ENCODE data around the gene ATM. TPM values are rescaled to one million over a fixed set of nuclear protein-coding genes. Genes with fewer than 3 reads are reported as not detected.

ATM gene
- total RNA-seq, 1 donor from 2014 or later, result 51.2 TPM

DNA sequence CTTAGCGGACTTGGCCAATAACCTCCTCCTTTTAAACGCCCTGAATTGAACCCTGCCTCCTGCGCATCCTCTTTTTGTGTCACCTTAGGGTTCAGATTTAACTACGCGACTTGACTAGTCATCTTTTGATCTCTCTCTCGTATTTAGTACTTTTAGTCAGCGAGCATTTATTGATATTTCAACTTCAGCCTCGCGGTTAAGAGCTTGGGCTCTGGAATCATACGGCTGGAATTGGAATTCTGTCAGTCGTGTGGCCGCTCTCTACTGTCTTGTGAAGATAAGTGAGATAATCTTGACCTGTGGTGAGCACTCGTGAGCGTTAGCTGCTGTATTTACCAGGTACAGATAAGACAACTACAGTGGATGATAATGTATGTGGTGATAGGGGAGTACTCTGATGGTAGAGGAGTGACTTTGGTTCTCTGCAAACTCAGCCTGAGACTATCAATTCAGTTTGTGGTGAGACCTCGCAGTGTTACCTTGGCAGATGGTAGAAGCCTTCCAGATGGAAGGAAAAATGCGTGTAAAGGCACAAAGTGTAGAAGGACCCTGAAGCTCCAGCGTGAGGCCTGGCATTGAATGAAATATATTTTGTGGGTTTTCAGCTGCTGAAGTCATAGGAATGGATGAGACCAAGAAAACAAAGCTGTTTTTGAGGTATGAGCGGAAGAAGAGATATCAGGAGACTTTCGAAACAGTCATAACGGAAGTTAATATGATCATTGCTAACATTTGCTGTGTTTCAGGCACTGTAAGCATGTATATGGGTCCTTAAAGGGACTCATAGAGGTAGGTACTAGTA is 682 bp downstream of the ATM start:
- no peaks in the 10 kb centered on the region for H3K27me3 ChIP-seq (ENCODE audit: insufficient read depth, low read length)
- peak; percentile 48 for DNase-seq (ENCODE audit: low read depth)
- no peaks in the 10 kb centered on the region for H3K27me3 Mint-ChIP-seq (ENCODE audit: low read depth, unreplicated experiment)
- H3K4me2 ChIP-seq (ENCODE audit: low read length), result peak overlapping the region; percentile 95
- peaks cover 5% of the 10 kb centered on the region for H3K36me3 ChIP-seq (ENCODE audit: insufficient read depth, low read length)
- H3K4me1 Mint-ChIP-seq (ENCODE audit: low read depth, unreplicated experiment), result peaks cover 19% of the 10 kb centered on the region
- peak; percentile 32 for FAIRE-seq
- peaks cover 4% of the 10 kb centered on the region for H4K20me1 ChIP-seq (ENCODE audit: insufficient read depth, low read length)
- H3K9me3 Mint-ChIP-seq (ENCODE audit: unreplicated experiment), result no peaks in the 10 kb centered on the region
- H3K9ac ChIP-seq (ENCODE audit: low read length), result peak overlapping the region; percentile 95
- no peak overlapping the region for H3K27ac Mint-ChIP-seq (ENCODE audit: unreplicated experiment)
- peak overlapping the region; percentile 94 for H3K27ac ChIP-seq (ENCODE audit: low read depth, low read length)
- peaks cover 74% of the 10 kb centered on the region for H3K79me2 ChIP-seq (ENCODE audit: insufficient read depth, low read length)
- H3K36me3 Mint-ChIP-seq (ENCODE audit: low read depth, unreplicated experiment), result peaks cover 3% of the 10 kb centered on the region
- H3K4me3 Mint-ChIP-seq (ENCODE audit: unreplicated experiment), result no peak overlapping the region
- H3K9me3 ChIP-seq (ENCODE audit: insufficient read depth, low read depth, low read length), result no peaks in the 10 kb centered on the region
- H3K4me3 ChIP-seq (ENCODE audit: insufficient read depth, low read depth, low read length), result peak overlapping the region; percentile 95
- TF ChIP-seq, protein P1, sequence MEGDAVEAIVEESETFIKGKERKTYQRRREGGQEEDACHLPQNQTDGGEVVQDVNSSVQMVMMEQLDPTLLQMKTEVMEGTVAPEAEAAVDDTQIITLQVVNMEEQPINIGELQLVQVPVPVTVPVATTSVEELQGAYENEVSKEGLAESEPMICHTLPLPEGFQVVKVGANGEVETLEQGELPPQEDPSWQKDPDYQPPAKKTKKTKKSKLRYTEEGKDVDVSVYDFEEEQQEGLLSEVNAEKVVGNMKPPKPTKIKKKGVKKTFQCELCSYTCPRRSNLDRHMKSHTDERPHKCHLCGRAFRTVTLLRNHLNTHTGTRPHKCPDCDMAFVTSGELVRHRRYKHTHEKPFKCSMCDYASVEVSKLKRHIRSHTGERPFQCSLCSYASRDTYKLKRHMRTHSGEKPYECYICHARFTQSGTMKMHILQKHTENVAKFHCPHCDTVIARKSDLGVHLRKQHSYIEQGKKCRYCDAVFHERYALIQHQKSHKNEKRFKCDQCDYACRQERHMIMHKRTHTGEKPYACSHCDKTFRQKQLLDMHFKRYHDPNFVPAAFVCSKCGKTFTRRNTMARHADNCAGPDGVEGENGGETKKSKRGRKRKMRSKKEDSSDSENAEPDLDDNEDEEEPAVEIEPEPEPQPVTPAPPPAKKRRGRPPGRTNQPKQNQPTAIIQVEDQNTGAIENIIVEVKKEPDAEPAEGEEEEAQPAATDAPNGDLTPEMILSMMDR (IDR thresholded peaks at IDR 0.05; ENCODE audit: insufficient read depth, low read depth, low read length), result no peak
- TF ChIP-seq EZH2 (IDR thresholded peaks at IDR 0.05; ENCODE audit: insufficient read depth, low read length), result no peak
- peaks cover 16% of the 10 kb centered on the region for H3K4me1 ChIP-seq (ENCODE audit: insufficient read depth, low read length)
- H2AFZ ChIP-seq (ENCODE audit: low read depth, low read length), result peak overlapping the region; percentile 95

DNA sequence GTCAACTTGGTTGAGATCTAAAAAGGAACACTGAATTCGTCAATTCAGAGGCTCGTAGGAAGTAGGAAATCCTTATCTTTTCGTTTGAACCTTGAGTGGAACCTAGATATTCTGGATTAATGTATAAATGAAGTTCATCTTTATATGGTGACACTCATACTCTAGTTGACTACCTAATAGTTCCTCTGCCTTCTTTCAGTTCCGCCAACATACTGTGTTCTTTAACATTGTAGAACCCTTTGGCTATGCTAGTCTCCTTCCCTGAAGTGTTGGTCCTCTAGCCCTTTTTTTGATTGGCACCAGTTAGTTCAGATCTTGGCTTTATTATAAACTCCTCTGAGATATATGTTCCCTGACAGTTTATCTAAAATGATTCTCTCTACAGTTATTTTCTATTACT is 1.5 kb downstream of the ATM start:
- Histone ChIP-seq H3K79me2 (ENCODE audit: insufficient read depth, low read length) (peaks cover 66% of the 10 kb centered on the region), H4K20me1 (ENCODE audit: insufficient read depth, low read length) (no peaks in the 10 kb centered on the region), H3K4me1 (ENCODE audit: insufficient read depth, low read length) (peaks cover 16% of the 10 kb centered on the region), H2AFZ (ENCODE audit: low read depth, low read length) (no peak overlapping the region), H3K27ac (ENCODE audit: low read depth, low read length) (no peak overlapping the region), H3K9ac (ENCODE audit: low read length) (peak overlapping the region; percentile 95), H3K4me2 (ENCODE audit: low read length) (peak overlapping the region; percentile 95), H3K4me3 (ENCODE audit: insufficient read depth, low read depth, low read length) (peak overlapping the region; percentile 95), H3K27me3 (ENCODE audit: insufficient read depth, low read length) (no peaks in the 10 kb centered on the region), H3K36me3 (ENCODE audit: insufficient read depth, low read length) (peaks cover 12% of the 10 kb centered on the region), H3K9me3 (ENCODE audit: insufficient read depth, low read depth, low read length) (no peaks in the 10 kb centered on the region)
- H3K4me1 Mint-ChIP-seq (ENCODE audit: low read depth, unreplicated experiment), result peaks cover 15% of the 10 kb centered on the region
- H3K36me3 Mint-ChIP-seq (ENCODE audit: low read depth, unreplicated experiment), result peaks cover under 1% of the 10 kb centered on the region
- no peaks in the 10 kb centered on the region for H3K9me3 Mint-ChIP-seq (ENCODE audit: unreplicated experiment)
- DNase-seq (ENCODE audit: low read depth) (no peak), FAIRE-seq (no peak)
- no peak overlapping the region for H3K4me3 Mint-ChIP-seq (ENCODE audit: unreplicated experiment)
- no peak for TF ChIP-seq EZH2 (IDR thresholded peaks at IDR 0.05; ENCODE audit: insufficient read depth, low read length)
- TF ChIP-seq, protein P1 (IDR thresholded peaks at IDR 0.05; ENCODE audit: insufficient read depth, low read depth, low read length), result no peak
- H3K27ac Mint-ChIP-seq (ENCODE audit: unreplicated experiment), result no peak overlapping the region
- no peaks in the 10 kb centered on the region for H3K27me3 Mint-ChIP-seq (ENCODE audit: low read depth, unreplicated experiment)
